MG63 (cell line): Measurements from ENCODE around the gene VAPA. TPM values are rescaled to one million over a fixed set of nuclear protein-coding genes. Genes with fewer than 3 reads are reported as not detected.

Experiments used
- DNase-seq: peaks from one replicate; pipeline ENCODE4 v3.0.0-alpha.2; 2020
- H3K27me3 ChIP-seq: fragments of 250-450 bp; sonication (Bioruptor Pico); 2 replicates; pipeline ENCODE4 v1.5.1; 2020; ENCODE audit warnings: mild to moderate bottlenecking, moderate library complexity
- H3K36me3 ChIP-seq: fragments of 250-450 bp; sonication (Bioruptor Pico); 2 replicates; pipeline ENCODE4 v1.5.1; 2020; ENCODE audit warnings: mild to moderate bottlenecking, moderate library complexity
- H3K4me3 ChIP-seq: fragments of 250-450 bp; sonication (Bioruptor Pico); 2 replicates; pipeline ENCODE4 v1.5.1; 2020; ENCODE audit warnings: mild to moderate bottlenecking, moderate library complexity
- H3K9me3 ChIP-seq: fragments of 250-450 bp; sonication (Bioruptor Pico); 2 replicates; pipeline ENCODE4 v1.5.1; 2020; ENCODE audit warnings: mild to moderate bottlenecking, moderate library complexity
- total RNA-seq: library from RNA; depleted of rRNA; stranded (reverse); fragments of >200 nt; shearing (Covaris generic); gene quantifications from 2 replicates; pipeline ENCODE4 v1.2.3, GENCODE V29; 2014; ENCODE audit warnings: low replicate concordance

VAPA gene
- total RNA-seq, 1 experiment from 2014 or later = 238 TPM

DNA sequence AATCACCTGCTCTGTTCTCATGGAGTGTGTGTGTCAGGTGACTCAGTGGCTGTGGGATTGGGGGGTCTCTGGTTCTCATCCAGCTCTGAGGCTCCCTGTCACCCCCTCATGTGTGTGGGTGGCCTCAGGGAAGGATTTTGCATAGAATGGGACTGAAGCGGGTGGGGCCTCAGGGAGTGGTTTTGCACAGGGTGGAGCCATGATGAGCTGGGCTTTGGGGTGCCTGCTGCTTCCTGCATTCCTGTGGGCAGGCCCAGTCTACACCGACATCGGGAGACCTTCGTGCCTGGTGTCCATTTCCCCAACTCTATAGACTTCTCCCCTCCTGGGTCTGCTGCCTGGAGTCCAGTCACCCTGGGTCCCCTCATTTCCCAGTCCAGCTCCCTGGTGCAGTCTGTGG, 59.7 kb downstream of the VAPA start:
- no peak for DNase-seq
- H3K9me3 ChIP-seq = peaks cover 21% of the 10 kb centered on the region
- H3K27me3 ChIP-seq = no peaks in the 10 kb centered on the region
- no peaks in the 10 kb centered on the region for H3K36me3 ChIP-seq
- no peak overlapping the region for H3K4me3 ChIP-seq

DNA sequence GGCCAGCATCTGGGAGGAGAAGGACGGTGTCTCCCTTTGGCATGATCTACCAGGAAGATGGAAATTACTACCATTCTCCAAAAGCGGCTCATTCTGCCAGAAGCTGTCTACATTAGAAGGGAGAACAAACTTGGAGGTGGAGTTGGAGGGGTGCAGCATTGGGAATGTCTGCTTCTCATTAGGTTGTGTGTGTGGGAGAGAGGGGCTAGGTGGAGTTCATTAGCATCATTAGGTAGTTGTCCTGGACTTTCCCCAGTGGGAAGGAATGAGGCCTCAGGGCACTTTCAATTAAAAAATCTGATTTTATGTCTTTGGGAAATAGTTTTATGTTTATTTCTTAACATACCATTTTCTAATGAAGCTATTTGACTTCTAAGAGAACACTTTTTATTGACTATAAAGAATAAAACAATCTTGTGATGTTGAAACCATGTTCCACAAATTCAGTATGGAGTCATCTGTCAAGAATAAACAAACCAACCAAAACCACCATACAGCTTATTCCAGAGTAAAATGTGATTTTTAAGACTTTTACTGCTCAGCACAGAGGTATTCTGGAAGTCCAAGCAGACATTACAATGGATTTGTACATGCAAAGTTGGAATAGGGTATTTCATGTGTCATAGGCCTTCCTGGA, 60.6 kb downstream of the VAPA start:
- peaks cover 21% of the 10 kb centered on the region for H3K9me3 ChIP-seq
- H3K4me3 ChIP-seq = no peak overlapping the region
- no peaks in the 10 kb centered on the region for H3K36me3 ChIP-seq
- no peaks in the 10 kb centered on the region for H3K27me3 ChIP-seq
- no peak for DNase-seq

DNA sequence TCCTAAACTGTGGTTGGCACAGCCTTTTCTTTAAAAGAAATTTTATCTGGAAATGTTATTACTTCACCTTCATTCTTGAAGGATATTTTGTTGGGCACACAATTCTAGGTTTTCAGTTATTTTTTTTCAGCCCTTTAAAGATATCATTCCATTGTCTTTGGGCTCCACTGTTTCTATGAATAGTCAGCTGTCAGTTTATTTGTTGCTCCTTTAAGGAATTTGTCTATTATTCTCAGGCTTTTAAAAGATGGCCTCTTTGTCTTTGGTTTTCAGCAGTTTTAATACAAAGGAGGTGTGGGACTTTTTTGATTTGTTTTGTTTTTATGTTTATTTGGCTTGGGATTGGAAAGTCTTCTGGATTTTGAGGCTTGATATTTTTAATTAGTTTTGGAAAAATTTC, 61.8 kb downstream of the VAPA start:
- H3K36me3 ChIP-seq = no peaks in the 10 kb centered on the region
- no peak overlapping the region for H3K4me3 ChIP-seq
- H3K27me3 ChIP-seq = no peaks in the 10 kb centered on the region
- no peak for DNase-seq
- peaks cover 21% of the 10 kb centered on the region for H3K9me3 ChIP-seq

DNA sequence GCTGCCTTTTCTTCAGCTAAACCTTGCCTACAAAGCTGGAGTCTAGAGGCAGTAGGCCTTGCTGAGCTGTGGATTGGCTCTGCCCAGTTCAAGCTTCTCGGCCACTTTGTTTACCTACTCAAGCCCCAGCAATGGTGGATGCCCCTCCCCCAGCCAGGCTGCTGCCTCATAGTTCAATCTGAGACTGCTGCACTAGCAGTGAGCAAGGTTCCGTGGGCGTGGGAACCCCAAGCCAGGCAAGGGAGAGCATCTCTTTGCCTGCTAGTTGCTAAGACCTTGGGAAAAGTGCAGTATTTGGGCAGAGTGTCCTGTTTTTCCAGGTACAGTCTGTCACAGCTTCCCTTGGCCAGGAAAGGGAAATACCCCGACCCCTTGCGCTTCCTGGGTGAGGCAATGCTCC, 68.9 kb downstream of the VAPA start:
- no peaks in the 10 kb centered on the region for H3K36me3 ChIP-seq
- DNase-seq = no peak
- no peaks in the 10 kb centered on the region for H3K9me3 ChIP-seq
- no peak overlapping the region for H3K4me3 ChIP-seq
- no peaks in the 10 kb centered on the region for H3K27me3 ChIP-seq

DNA sequence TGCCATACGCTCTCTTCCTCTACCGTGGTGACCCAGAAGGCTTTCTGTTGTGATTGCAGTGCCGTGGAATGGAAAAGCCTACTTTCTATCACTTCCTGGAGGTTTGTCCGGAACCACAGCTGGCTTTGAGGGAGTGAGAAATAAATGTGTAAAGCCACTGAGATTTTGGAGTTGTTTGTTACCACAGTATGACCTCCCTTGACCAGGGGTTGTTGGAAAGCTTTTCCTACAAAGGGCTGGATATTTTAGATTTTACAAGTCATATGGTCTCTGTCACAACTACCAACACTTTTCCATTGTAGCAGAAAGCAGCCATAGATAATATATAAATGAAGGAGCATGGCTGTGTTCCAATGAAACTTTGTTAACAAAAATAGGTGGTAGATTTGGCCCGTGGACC, 70.3 kb downstream of the VAPA start:
- no peaks in the 10 kb centered on the region for H3K36me3 ChIP-seq
- H3K9me3 ChIP-seq = no peaks in the 10 kb centered on the region
- no peaks in the 10 kb centered on the region for H3K27me3 ChIP-seq
- H3K4me3 ChIP-seq = no peak overlapping the region
- no peak for DNase-seq

DNA sequence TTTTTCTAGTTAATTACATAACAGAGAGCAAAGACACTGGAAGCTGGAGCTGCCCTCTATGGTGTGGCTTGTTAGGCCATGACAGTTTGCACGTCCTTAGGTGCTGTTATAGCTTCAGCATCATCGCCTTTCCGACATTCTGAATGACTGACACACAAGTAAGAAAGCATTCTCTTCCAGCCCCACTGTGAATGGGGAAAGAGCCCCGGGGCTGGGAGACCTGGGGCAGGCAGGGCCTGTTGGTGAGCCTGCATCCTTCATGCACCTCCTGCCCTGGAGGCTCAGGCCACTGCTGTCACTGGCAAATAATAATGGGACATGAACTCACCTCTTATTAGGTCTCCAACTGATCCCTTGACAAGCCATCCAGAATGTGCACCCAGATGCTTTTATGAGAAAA, 71.8 kb downstream of the VAPA start:
- DNase-seq = no peak
- Histone ChIP-seq H3K4me3 (no peak overlapping the region), H3K27me3 (no peaks in the 10 kb centered on the region), H3K9me3 (no peaks in the 10 kb centered on the region), H3K36me3 (no peaks in the 10 kb centered on the region)

DNA sequence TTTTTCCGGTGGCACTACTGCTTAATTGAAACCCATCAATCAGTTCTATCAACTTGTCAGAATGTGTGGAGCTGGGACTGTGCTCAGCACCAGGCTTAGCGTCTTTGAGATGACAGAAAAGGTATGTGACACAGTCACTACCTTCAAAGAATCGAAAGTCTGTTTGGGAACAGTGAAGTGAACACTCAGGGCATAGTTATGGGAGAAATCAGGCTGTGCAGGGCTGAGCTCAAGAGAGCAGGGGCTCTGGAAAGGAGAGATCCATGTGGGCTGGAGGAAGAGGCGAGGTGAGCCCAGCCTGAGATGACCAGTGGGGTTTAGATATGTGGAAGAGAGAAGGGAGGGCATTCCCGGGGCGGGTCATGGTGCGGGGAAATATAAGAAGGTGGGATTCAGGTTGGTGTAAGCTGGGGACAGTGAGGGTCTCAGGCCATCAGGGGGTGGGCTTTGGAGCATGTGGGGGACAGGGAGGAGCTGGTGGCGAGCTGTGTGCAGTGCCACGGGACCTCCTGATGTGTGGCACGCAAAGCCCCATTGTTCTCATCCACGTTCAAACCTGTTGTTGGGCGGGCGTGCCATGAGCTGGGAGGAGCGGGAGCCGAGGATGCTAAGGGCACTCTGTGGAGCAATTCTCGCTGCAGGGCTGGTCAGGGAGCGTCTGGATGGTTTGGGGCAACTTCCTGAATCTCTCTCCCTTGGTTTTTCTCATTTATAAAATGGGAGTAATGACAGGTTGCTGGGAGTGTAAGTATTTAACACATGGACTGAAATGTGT, 72.5 kb downstream of the VAPA start:
- H3K36me3 ChIP-seq = no peaks in the 10 kb centered on the region
- H3K4me3 ChIP-seq = no peak overlapping the region
- DNase-seq = no peak
- no peaks in the 10 kb centered on the region for H3K9me3 ChIP-seq
- no peaks in the 10 kb centered on the region for H3K27me3 ChIP-seq

DNA sequence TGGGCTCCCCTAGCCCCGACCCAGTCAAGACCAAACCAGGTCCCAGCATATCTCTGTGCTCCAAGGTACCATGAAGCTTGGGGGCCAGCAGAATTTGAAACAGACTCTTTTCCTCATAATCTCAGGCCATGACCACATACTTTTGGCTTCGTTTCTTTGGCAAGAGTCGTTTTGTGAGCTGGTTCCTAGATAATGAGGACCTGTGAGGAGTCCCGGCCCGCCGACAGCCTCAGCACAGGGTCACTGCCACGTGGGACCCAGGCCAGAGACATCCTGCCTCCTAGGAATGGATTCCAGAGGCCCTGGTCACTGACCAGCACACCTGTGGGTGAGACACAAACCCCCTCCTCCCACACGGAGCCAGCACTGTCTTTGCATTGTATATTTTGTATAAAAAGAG, 73.5 kb downstream of the VAPA start:
- Histone ChIP-seq H3K9me3 (no peaks in the 10 kb centered on the region), H3K36me3 (no peaks in the 10 kb centered on the region), H3K4me3 (no peak overlapping the region), H3K27me3 (no peaks in the 10 kb centered on the region)
- no peak for DNase-seq

DNA sequence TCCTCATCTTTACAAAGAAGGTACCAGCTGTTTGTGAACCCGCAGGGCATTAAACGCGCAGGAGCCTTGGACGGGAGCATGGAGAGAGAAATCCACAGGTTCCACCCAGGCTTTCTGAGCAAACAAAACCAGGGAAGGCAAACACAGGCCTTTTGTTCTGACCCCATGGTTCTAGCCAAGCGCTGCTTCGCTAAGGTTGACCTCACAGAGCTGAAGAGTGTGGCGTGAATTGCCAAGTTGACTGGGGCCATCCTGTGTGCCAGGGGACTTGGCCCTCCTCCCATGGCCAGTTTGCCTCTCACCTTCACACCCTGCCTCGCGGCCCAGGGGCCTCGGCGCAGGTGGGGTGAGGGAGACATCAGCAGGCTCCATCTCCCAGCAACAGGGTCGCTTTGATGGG, 74.1 kb downstream of the VAPA start:
- Histone ChIP-seq H3K36me3 (no peaks in the 10 kb centered on the region), H3K27me3 (no peaks in the 10 kb centered on the region), H3K4me3 (no peak overlapping the region), H3K9me3 (no peaks in the 10 kb centered on the region)
- DNase-seq = no peak

DNA sequence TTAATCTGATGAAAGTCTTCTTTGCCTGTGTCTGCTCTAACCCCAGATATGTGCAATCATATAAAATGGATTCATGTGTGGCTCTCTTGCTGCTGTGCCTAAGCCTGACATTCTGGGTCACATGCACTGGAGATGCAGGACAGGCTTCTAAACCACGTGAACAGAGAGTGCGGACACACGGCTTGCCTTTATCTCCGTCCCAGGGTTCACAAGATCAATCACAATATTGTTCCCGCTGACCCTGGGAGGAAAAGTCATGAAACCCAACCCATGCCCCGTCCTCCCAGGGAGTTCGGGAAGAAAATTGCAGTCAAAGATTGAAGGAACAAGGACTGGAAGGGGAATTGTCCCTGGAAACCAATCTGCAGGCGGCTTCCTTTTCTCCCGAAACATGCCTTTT, 74.8 kb downstream of the VAPA start:
- Histone ChIP-seq H3K27me3 (no peaks in the 10 kb centered on the region), H3K9me3 (no peaks in the 10 kb centered on the region), H3K36me3 (no peaks in the 10 kb centered on the region), H3K4me3 (no peak overlapping the region)
- no peak for DNase-seq

DNA sequence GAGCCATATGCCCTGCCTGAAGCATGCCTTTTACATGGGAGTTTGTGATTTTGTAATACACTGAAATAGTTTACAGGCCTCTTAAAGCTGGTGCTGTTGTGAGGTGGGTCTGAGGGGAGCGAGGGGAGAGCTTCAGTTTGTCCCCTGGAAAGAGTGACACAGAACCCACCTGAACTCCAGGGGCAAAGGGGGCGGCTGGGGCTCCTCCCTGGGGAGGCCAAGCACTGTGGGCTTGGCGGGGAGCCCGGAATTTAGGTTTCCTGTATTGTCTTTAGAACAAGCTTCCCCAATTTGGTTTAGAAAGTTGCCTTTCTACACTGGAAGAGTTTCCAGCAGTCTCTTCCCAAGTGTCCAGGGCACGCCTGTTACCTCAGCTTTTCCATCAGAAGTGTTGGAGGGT, 75.7 kb downstream of the VAPA start:
- H3K4me3 ChIP-seq = no peak overlapping the region
- H3K36me3 ChIP-seq = no peaks in the 10 kb centered on the region
- H3K27me3 ChIP-seq = no peaks in the 10 kb centered on the region
- H3K9me3 ChIP-seq = no peaks in the 10 kb centered on the region
- no peak for DNase-seq

DNA sequence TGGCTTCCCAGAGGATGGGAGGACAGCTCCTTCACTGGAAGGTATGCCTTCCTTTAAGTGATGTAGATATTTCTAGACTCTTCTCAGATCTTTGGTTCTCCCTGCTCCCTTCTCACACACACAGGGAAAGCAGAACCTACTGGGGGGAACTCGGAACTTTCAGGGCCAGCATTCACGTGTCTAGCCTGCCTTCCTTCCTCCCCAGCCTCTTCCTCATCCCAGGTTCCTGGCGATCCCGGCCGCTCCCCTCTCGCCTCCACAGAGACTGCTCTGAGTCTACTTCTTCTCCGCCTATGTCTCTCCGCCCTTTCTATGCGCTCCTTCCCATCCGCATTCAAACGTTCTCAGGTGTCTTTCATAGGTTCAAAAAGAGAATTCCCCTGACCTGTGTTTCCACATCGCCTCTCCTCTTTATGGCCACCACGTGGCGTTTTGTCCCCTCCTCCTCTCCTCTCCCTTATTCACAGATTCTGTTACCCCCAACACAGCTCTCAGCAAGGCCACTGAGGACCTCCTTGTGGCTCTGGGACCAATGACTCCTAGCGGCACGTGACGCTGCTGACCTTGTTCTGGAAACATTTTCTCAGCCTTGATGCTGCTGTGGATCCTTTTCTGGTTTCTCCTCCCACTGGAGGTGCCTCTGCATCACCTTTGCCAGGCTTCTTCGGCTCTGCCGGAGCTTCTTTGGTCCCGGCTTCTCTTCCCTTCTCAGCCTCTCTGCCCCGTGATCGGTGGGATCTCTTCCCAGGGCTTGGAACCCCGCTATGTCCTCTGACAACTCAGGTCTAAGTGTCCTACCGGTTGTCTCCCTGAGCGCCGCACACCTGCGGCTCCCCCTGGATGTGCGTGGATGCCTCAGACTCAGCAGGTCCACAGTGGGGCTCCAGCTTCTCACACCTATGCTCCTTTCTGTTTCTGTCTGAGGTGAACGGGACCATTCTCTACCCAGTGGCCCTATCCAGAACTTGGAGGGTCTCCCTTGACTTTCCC, 77.5 kb downstream of the VAPA start:
- Histone ChIP-seq H3K36me3 (no peaks in the 10 kb centered on the region), H3K9me3 (no peaks in the 10 kb centered on the region), H3K27me3 (no peaks in the 10 kb centered on the region), H3K4me3 (no peak overlapping the region)
- DNase-seq = no peak

DNA sequence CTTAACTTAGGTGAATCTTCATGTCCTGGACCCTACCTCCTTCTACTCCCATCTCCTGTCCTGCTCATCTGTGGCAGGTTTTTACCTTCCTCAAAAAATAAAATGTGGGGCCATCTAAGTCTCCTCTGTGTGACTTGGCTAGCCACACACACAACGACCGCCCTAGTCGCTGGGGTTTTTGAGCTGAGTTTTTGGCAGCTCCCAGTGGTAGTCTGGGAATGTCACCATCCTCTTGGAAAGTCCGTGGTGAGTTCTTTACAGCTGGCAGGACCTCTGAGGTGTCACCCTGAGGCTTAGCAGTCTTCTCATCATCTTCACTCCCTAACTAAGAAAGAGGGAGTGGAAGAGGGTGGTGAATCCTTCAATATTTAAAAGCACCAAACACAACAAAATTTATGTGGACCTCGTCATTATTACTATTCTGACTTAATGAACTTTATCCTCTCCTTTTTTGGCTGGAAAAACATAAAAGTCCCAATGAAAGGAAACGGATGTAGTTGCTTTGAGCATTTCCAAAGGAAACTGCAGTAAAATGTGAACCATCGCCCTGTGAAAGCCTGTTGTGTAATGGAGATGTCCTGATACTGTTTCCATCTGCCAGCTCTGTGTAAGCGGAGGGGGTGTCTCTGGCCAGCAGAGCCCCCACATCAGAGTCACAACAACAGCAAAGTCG, 78.6 kb downstream of the VAPA start:
- Histone ChIP-seq H3K27me3 (no peaks in the 10 kb centered on the region), H3K9me3 (no peaks in the 10 kb centered on the region), H3K4me3 (no peak overlapping the region), H3K36me3 (no peaks in the 10 kb centered on the region)
- no peak for DNase-seq

DNA sequence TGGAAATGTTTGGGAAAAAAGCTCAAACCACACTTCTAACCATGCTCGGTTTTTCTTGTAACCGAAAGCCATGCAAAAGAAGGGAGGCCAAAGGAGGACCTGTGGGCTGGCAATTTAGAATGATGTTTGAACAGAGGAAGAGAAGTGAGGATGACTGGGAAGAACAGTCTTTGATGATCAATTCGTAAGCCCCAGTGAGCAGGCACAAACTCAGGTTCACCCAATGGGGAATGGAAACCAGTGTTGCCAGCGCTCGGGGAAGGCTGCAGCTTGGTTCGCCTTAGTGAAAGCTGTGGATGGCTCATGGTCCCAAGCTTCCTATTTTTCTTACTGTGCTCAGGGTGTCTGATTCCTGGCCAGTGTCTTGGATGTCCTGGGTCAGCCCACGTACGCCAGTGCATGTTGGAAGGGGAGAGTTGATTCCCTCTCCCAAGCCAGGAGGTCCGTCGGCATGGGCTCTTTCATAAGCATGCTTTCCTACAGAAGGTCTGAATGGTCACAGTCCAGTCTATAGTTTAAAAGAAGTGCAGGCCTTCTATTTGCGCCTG, 79.2 kb downstream of the VAPA start:
- H3K36me3 ChIP-seq = no peaks in the 10 kb centered on the region
- no peak overlapping the region for H3K4me3 ChIP-seq
- DNase-seq = no peak
- peaks cover 1% of the 10 kb centered on the region for H3K9me3 ChIP-seq
- no peaks in the 10 kb centered on the region for H3K27me3 ChIP-seq

DNA sequence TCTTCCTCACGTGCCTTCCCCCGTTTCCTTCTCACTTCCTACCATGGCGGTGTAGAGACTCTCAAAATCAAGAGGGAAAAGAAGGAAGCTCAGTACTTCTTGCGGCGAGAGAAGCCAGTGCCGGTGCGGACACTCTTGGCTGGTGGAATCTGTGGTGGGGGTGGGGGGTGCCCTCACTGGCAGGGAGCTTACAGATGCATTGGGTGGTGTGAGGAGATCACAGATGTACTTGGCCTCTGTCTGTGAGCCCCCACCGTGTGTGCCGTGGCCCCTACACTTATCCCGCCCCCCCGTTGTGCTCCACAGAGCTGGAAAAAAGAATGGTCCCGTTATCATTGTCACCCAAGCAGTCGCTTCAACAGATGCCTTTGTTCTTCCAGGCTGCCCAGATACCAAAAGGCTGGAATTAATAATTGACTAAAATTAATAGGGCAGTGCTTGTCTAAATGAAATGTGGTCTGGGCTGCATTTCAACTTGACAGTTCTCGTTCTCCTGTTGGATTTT, 79.8 kb downstream of the VAPA start:
- Histone ChIP-seq H3K9me3 (peaks cover 7% of the 10 kb centered on the region), H3K4me3 (no peak overlapping the region), H3K27me3 (no peaks in the 10 kb centered on the region), H3K36me3 (no peaks in the 10 kb centered on the region)
- no peak for DNase-seq

DNA sequence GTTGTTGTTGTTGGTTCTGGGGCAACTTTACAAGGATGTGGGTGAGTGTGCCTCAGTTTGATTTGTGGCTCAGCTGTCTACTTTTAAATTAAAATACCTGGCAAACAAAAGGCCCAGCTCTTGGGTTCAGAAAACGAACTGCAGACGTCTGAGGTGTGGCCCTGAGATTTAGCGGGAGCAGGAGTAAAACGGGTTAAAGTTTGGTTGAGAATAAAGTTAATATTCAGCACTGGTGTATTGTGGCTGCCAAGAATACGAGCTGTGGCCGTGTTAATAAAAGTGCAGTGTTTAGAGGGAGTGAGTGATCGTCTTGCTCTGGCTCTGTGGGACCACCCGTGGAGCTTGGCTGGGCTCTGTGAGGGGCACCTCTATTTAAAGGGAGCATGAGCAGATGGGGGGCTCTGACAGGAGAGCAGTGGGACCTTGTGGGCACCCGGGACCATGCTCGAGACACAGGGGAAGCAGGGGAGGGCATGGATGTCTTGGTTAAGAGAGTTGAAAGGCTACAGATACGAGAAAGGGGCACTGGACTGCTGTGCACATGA, 80.3 kb downstream of the VAPA start:
- H3K9me3 ChIP-seq = peaks cover 12% of the 10 kb centered on the region
- H3K4me3 ChIP-seq = no peak overlapping the region
- no peak for DNase-seq
- no peaks in the 10 kb centered on the region for H3K36me3 ChIP-seq
- no peaks in the 10 kb centered on the region for H3K27me3 ChIP-seq
